ENCODE results near the gene CDC25C. TPM values are rescaled to one million over a fixed set of nuclear protein-coding genes. Genes with fewer than 3 reads are reported as not detected.
A peak's percentile ranks its signal among the peaks of the same experiment; 100 is the strongest.

Gene CDC25C
- total RNA-seq, 3 donors from 2014 or later = 0.64 TPM; not detected in 2

DNA sequence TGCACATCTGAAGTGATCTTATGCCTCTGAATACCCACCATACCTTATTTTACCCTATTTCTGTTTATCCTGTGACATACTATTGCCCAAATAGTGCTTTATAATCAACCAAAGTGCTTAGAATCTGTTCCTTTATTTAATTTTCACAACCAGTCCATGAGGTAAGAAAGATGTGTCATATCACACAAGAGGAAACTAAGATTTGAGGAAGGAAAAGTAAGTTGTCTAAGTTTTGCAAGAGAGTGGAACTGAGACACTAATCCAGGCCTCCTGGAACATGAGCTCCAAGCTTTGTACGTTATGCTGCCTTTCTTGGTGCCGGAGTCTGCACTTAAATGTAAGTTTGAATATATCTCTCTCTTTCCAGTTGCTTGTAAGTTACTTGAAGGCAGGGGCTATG, 38.1 kb upstream of the CDC25C start:
- DNase-seq (ENCODE audit: low spot score in 2 of 2) = no peak
- TF ChIP-seq POLR2AphosphoS5 (IDR thresholded peaks at IDR 0.05) = no peak
- TF ChIP-seq, protein P1, sequence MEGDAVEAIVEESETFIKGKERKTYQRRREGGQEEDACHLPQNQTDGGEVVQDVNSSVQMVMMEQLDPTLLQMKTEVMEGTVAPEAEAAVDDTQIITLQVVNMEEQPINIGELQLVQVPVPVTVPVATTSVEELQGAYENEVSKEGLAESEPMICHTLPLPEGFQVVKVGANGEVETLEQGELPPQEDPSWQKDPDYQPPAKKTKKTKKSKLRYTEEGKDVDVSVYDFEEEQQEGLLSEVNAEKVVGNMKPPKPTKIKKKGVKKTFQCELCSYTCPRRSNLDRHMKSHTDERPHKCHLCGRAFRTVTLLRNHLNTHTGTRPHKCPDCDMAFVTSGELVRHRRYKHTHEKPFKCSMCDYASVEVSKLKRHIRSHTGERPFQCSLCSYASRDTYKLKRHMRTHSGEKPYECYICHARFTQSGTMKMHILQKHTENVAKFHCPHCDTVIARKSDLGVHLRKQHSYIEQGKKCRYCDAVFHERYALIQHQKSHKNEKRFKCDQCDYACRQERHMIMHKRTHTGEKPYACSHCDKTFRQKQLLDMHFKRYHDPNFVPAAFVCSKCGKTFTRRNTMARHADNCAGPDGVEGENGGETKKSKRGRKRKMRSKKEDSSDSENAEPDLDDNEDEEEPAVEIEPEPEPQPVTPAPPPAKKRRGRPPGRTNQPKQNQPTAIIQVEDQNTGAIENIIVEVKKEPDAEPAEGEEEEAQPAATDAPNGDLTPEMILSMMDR (IDR thresholded peaks at IDR 0.05) = no peak
- Histone ChIP-seq H3K4me1 (no peaks in the 10 kb centered on the region), H3K27me3 (no peaks in the 10 kb centered on the region), H3K27ac (no peak overlapping the region), H3K4me3 (no peak overlapping the region), H3K9me3 (no peaks in the 10 kb centered on the region), H3K36me3 (no peaks in the 10 kb centered on the region)
- intact Hi-C loops (cut with DNase I; ENCODE audit: low total_unique reads) = no loop called here

DNA sequence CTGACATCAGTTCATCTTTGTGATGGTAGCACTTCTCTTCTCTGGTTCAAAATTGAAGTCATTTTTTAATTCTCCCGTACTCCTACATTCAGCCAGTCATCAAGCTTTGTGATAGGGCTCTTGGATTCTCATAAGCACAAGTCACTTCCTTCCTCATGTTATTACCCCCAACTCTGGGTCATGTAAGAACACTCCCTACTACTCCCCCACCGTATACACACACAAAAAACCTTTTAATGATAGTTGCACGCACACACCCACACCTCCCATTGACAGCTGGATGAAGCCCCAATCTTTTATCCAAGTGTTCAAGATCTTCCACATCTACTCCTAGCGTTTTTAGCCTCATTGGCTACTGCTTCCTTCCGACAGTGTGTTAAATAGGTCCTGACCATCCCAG, 37.7 kb upstream of the CDC25C start:
- H3K9me3 ChIP-seq = no peaks in the 10 kb centered on the region
- H3K36me3 ChIP-seq = no peaks in the 10 kb centered on the region
- H3K4me3 ChIP-seq = no peak overlapping the region
- no peaks in the 10 kb centered on the region for H3K4me1 ChIP-seq
- no peak for DNase-seq (ENCODE audit: low spot score in 2 of 2)
- H3K27me3 ChIP-seq = no peaks in the 10 kb centered on the region
- TF ChIP-seq POLR2A (IDR thresholded peaks at IDR 0.05) (no peak), POLR2AphosphoS5 (IDR thresholded peaks at IDR 0.05) (no peak)
- TF ChIP-seq, protein P1 (IDR thresholded peaks at IDR 0.05) = no peak
- intact Hi-C loops (cut with DNase I; ENCODE audit: low total_unique reads) = no loop called here
- H3K27ac ChIP-seq = no peak overlapping the region

DNA sequence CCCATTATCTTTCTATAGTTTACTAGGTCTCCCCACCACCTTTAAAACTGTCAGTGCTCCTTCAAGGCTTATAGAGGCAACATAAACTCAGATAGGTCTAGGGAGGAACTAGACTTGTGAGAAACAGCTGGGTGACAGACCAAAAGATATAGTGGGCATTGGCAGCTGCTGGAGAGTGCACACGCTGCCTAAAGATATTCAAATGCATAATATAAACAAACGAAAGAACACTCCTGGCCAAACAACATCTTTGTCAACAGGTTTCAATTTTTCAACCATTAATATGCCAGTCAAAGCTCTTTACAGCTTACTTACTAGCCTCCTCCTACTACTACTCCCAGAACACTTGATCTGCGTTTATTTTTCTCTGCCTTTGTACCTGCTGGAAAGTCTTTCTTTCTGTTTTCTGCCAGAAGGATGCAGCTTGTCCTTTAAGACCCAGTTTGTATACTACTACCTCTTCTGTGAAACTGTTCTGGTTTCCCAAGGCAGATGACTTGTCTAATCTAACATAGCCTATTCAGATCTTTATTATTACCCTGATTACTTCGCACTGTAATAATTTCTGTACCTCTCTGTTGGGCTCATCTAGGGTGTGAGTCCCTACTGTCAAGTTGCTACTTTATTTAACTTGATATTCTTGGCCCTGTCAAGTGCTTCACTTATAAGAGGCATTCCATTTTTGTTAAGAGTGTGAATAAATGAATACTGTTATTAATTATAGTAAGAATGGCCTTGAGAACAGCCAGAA, 35.2 kb upstream of the CDC25C start:
- Histone ChIP-seq H3K36me3 (no peaks in the 10 kb centered on the region), H3K4me1 (no peaks in the 10 kb centered on the region), H3K27ac (peak overlapping the region; percentile 33 to 38), H3K4me3 (no peak overlapping the region), H3K27me3 (no peaks in the 10 kb centered on the region), H3K9me3 (no peaks in the 10 kb centered on the region)
- TF ChIP-seq POLR2A (IDR thresholded peaks at IDR 0.05) = no peak
- TF ChIP-seq, protein P1 (IDR thresholded peaks at IDR 0.05) = no peak
- TF ChIP-seq POLR2AphosphoS5 (IDR thresholded peaks at IDR 0.05) = no peak
- DNase-seq (ENCODE audit: low spot score in 2 of 2) = no peak
- intact Hi-C loops (cut with DNase I; ENCODE audit: low total_unique reads) = no loop called here

DNA sequence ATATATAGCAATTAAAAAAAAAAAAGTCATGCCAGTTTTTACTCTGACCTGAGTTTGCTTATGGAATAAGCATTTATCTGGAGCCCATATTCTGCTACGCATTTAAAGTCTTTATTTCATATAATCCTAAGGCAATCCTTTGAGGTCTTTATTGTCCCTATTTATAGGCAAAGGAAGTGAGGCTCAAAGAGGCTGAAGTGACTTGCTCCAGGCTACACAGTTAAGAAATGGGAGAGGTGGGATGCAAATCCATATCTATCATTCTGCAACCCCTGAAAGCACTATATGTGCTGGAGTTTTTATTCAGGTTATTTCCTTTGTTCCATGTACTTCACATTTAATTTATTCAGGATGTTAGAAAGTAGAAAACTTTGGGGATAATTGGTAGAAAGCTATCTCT, 33.0 kb upstream of the CDC25C start:
- Histone ChIP-seq H3K27ac (no peak overlapping the region), H3K36me3 (no peaks in the 10 kb centered on the region), H3K4me3 (no peak overlapping the region), H3K9me3 (no peaks in the 10 kb centered on the region), H3K4me1 (no peaks in the 10 kb centered on the region), H3K27me3 (no peaks in the 10 kb centered on the region)
- no peak for DNase-seq (ENCODE audit: low spot score in 2 of 2)
- TF ChIP-seq POLR2A (IDR thresholded peaks at IDR 0.05) = no peak
- no peak for TF ChIP-seq POLR2AphosphoS5 (IDR thresholded peaks at IDR 0.05)
- TF ChIP-seq, protein P1 (IDR thresholded peaks at IDR 0.05) = no peak
- intact Hi-C loops (cut with DNase I; ENCODE audit: low total_unique reads) = no loop called here

DNA sequence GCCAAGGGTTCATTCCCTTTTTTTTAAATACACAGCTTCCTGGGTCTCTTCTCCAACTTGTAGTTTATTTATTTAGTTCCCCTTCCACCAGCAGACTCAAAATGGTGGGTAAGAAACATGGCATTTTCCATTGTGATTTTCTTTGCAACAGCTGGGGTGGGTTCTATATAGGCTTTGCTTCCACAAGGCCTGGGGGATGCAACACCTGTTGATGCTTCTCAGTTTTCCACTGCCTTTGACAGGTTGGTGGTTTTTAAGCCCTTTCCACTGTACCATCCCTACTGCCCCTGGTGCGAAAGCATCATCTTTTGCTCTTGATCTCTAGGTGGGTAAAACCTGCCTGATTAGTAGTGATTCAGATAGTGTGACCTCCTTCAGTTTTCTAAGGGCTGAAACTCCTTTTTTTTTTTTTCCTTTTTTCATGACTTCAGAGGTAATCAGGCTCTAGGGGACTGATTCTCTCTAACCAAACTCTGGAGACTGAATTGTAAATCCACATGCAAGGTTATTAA, 29.4 kb upstream of the CDC25C start:
- H3K36me3 ChIP-seq = no peaks in the 10 kb centered on the region
- no peaks in the 10 kb centered on the region for H3K9me3 ChIP-seq
- no peaks in the 10 kb centered on the region for H3K27me3 ChIP-seq
- DNase-seq (ENCODE audit: low spot score in 2 of 2) = no peak
- intact Hi-C loops (cut with DNase I; ENCODE audit: low total_unique reads) = no loop called here
- H3K4me1 ChIP-seq = peaks cover 0 to 3% of the 10 kb centered on the region in 2 donors
- TF ChIP-seq POLR2A (IDR thresholded peaks at IDR 0.05) (no peak), POLR2AphosphoS5 (IDR thresholded peaks at IDR 0.05) (no peak)
- no peak overlapping the region for H3K27ac ChIP-seq
- H3K4me3 ChIP-seq = no peak overlapping the region
